Suprapubic skin (tissue), 4 donors: Measurements from ENCODE around the gene DGKB. TPM values are rescaled to one million over a fixed set of nuclear protein-coding genes. Genes with fewer than 3 reads are reported as not detected.

Experiments
- DNase-seq, 2 donors: peaks; one replicate each; pipeline ENCODE4 v3.0.0-alpha.2; 2019; ENCODE audit warnings: low spot score in 2 of 2
- H3K27ac ChIP-seq: fragments of 200-600 bp; sonication (generic); one replicate; pipeline ENCODE4 v1.5.1; 2019
- H3K27me3 ChIP-seq: fragments of 200-600 bp; sonication (generic); one replicate; pipeline ENCODE4 v1.5.1; 2019
- H3K36me3 ChIP-seq: fragments of 200-600 bp; sonication (generic); one replicate; pipeline ENCODE4 v1.5.1; 2019
- H3K4me1 ChIP-seq: fragments of 200-600 bp; sonication (generic); one replicate; pipeline ENCODE4 v1.5.1; 2019
- H3K4me3 ChIP-seq: fragments of 200-600 bp; sonication (generic); one replicate; pipeline ENCODE4 v1.5.1; 2019; ENCODE audit warnings: mild to moderate bottlenecking
- H3K9me3 ChIP-seq: fragments of 200-600 bp; sonication (generic); one replicate; pipeline ENCODE4 v1.5.1; 2019
- EP300 ChIP-seq: sonication (generic); formaldehyde crosslinking; IDR thresholded peaks from one replicate; pipeline ENCODE4 v1.6.1; 2017; ENCODE audit warnings: antibody characterized with exemption
- POLR2A ChIP-seq, 2 donors: fragments of 450-650 bp; IDR thresholded peaks; one replicate each; pipeline ENCODE4 v1.6.1; 2017; ENCODE audit warnings: antibody characterized with exemption in 2 of 2, mild to moderate bottlenecking in 2 of 2, moderate library complexity in 2 of 2
- POLR2AphosphoS5 ChIP-seq, 3 donors: sonication (generic); formaldehyde crosslinking; IDR thresholded peaks; one replicate each; pipeline ENCODE4 v1.6.1; 2017; ENCODE audit warnings: antibody characterized with exemption in 3 of 3
- WGBS: methylation state at CpG from one replicate; pipeline ENCODE4 v1.1.5; 2018; 5-methylcytosine and 5-hydroxymethylcytosine counted together
- total RNA-seq, 4 donors: library from RNA; depleted of rRNA; stranded (reverse); fragments of >200 nt; gene quantifications; one replicate each; pipeline ENCODE4 v1.1.0, GENCODE V29; 2016
- TF ChIP-seq, protein P1 (sequence below), 2 donors: fragments of 200-600 bp in 1 of 2; fragments of 450-650 bp in 1 of 2; sonication (generic) in 1 of 2; IDR thresholded peaks; one replicate each; pipeline ENCODE4 v1.5.1; 2016 to 2019; ENCODE audit warnings: antibody characterized with exemption in 2 of 2, mild to moderate bottlenecking in 1 of 2, moderate library complexity in 1 of 2

DGKB gene
- total RNA-seq, 4 donors from 2014 or later, result 0.17 to 0.30 TPM; not detected in 2

DNA sequence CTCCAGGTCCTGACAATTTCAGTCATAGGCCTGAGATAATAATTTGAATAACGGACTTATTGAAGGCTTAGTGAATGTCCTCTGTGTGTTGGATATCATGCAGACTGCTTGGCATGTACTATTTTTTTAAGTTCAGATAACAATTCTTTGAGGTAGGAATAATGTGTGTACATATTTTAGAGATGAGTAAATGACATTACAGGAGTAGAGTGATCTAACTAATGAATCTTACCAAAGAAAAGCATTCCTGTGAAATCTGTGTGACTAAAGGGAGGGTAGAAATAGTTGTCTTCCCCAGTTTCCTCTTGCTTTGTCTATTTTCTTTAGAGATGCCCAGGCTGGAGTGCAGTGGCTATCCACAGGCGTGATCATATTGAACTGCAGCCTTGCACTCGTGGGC is 521.2 kb downstream of the DGKB start:
- TF ChIP-seq POLR2AphosphoS5 (IDR thresholded peaks at IDR 0.05) (no peak), EP300 (no peak), POLR2A (IDR thresholded peaks at IDR 0.05) (no peak)
- TF ChIP-seq, protein P1, sequence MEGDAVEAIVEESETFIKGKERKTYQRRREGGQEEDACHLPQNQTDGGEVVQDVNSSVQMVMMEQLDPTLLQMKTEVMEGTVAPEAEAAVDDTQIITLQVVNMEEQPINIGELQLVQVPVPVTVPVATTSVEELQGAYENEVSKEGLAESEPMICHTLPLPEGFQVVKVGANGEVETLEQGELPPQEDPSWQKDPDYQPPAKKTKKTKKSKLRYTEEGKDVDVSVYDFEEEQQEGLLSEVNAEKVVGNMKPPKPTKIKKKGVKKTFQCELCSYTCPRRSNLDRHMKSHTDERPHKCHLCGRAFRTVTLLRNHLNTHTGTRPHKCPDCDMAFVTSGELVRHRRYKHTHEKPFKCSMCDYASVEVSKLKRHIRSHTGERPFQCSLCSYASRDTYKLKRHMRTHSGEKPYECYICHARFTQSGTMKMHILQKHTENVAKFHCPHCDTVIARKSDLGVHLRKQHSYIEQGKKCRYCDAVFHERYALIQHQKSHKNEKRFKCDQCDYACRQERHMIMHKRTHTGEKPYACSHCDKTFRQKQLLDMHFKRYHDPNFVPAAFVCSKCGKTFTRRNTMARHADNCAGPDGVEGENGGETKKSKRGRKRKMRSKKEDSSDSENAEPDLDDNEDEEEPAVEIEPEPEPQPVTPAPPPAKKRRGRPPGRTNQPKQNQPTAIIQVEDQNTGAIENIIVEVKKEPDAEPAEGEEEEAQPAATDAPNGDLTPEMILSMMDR (IDR thresholded peaks at IDR 0.05), result no peak
- H3K27me3 ChIP-seq, result no peaks in the 10 kb centered on the region
- no peak for DNase-seq
- no peaks in the 10 kb centered on the region for H3K36me3 ChIP-seq
- H3K4me1 ChIP-seq, result no peaks in the 10 kb centered on the region
- H3K4me3 ChIP-seq, result no peak overlapping the region
- no peak overlapping the region for H3K27ac ChIP-seq
- no peaks in the 10 kb centered on the region for H3K9me3 ChIP-seq
- 87% methylated on average over 3 of the region's 3 CpGs for WGBS

DNA sequence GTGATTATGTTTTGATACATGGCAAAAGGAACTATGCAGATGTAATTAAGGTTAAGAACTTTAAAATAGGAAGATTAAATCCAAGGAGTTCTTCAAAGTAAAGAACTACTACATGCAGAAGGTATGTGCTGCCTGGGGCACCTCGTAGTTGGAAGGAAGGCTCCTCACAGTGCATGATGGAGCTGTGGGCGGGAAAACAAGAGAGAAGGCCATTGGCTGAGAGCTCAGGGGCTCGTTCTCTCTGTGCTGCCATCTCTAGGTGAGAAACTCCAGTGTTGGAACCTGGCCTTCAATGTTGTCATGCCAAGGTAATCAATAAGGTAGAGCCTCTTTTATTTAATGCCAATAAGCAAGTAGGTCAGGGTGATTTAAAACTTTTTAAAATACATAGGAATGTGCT is 521.7 kb downstream of the DGKB start:
- DNase-seq, result no peak
- Histone ChIP-seq H3K9me3 (no peaks in the 10 kb centered on the region), H3K4me1 (no peaks in the 10 kb centered on the region), H3K36me3 (no peaks in the 10 kb centered on the region), H3K4me3 (no peak overlapping the region), H3K27ac (no peak overlapping the region), H3K27me3 (no peaks in the 10 kb centered on the region)
- WGBS, result 60% methylated on average over 3 of the region's 3 CpGs
- TF ChIP-seq POLR2AphosphoS5 (IDR thresholded peaks at IDR 0.05) (no peak), POLR2A (IDR thresholded peaks at IDR 0.05) (no peak), EP300 (no peak)
- TF ChIP-seq, protein P1 (IDR thresholded peaks at IDR 0.05), result no peak

DNA sequence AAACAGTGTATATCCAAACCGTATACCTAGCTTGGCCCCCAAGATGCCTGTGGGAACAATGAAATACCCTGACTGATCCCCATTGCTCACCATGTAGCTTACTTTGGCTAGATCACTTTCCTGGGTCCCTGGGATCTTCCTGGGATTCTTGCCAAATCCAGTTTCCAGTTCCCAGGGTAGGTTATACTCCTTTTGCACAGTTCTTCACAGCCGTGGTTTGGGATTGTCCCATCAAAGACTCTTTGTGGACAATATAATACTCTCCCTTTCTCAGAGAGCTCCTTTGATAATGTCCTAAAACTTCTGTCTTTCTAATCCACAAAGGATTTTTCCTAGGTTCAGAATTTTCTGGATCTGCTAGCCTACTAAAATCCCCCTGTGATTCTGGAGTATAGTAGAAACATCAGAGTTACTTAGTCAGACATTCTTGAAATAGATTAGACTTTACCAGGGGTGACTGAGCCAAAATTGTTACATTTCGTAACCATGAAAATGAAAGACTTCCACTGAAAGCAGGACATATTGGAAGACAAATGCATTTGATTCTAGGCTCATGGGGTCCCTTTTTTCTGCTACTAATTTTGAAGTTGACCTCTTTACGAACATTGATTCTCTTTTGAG is 524.8 kb downstream of the DGKB start:
- Histone ChIP-seq H3K4me1 (no peaks in the 10 kb centered on the region), H3K27ac (no peak overlapping the region), H3K36me3 (no peaks in the 10 kb centered on the region), H3K9me3 (no peaks in the 10 kb centered on the region), H3K4me3 (no peak overlapping the region), H3K27me3 (no peaks in the 10 kb centered on the region)
- 74% methylated on average over 4 of the region's 4 CpGs for WGBS
- TF ChIP-seq POLR2AphosphoS5 (IDR thresholded peaks at IDR 0.05) (no peak), EP300 (no peak), POLR2A (IDR thresholded peaks at IDR 0.05) (no peak)
- TF ChIP-seq, protein P1 (IDR thresholded peaks at IDR 0.05), result no peak
- DNase-seq, result no peak

DNA sequence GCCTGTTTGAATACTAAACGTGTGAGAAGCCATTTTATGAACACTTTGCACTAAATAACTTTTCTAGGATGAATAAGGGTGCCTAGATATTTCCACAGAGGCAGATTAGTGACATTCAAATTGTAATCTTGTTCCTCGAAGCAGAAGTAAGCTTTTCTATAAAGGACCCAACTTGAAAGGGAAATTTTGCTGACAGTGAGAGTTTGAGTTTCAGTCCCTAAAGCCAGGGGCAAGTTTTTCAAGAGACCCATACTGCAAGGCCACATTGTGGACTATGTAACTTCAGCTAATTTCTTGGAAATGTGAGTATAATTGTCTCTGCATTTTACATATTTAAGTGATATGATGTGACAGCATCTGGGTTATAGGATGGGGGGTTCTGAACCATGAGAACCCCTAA is 525.8 kb downstream of the DGKB start:
- Histone ChIP-seq H3K4me3 (no peak overlapping the region), H3K4me1 (no peaks in the 10 kb centered on the region), H3K9me3 (no peaks in the 10 kb centered on the region), H3K27me3 (no peaks in the 10 kb centered on the region), H3K36me3 (no peaks in the 10 kb centered on the region), H3K27ac (no peak overlapping the region)
- WGBS, result 66% methylated on average over 2 of the region's 2 CpGs
- DNase-seq, result no peak
- TF ChIP-seq POLR2A (IDR thresholded peaks at IDR 0.05) (no peak), POLR2AphosphoS5 (IDR thresholded peaks at IDR 0.05) (no peak), EP300 (no peak)
- TF ChIP-seq, protein P1 (IDR thresholded peaks at IDR 0.05), result no peak

DNA sequence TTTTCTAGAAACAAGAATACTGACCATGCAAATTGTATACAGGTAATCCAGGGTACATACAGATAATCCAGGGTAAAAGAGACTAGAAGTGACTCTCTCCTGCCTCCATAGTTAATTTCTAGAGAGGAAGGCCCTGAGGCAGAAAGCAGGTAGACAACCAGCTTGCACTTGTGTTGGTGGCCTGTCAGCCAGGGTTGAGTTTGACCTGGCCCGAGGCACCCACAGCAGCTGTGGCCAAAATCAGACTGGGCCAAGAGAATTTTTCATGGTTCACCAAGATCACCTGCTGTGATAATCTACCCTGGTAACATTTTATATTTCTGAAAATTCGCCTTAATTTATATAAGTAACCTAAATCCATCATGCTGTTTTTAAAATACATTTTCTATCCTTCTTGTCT is 526.6 kb downstream of the DGKB start:
- Histone ChIP-seq H3K4me1 (no peaks in the 10 kb centered on the region), H3K27me3 (no peaks in the 10 kb centered on the region), H3K27ac (no peak overlapping the region), H3K36me3 (no peaks in the 10 kb centered on the region), H3K9me3 (no peaks in the 10 kb centered on the region), H3K4me3 (no peak overlapping the region)
- DNase-seq, result no peak
- TF ChIP-seq POLR2A (IDR thresholded peaks at IDR 0.05) (no peak), EP300 (no peak), POLR2AphosphoS5 (IDR thresholded peaks at IDR 0.05) (no peak)
- TF ChIP-seq, protein P1 (IDR thresholded peaks at IDR 0.05), result no peak
- 99% methylated on average over 2 of the region's 2 CpGs for WGBS
